COR-L47 (cell line): ENCODE measurements around the gene NR2F2.

Source experiments
- DNase-seq: peaks from one replicate; lab custom pipeline; 2025; lab: John Stamatoyannopoulos, UW

The NR2F2 gene

GRCh38 chr15:96353930-96354730 is 23.6 kb downstream of the NR2F2 start:
- DNase-seq, result no peak

- no peak for DNase-seq
These were observed 24.4 kb downstream of the NR2F2 start for GRCh38 chr15:96354731-96355567.

GRCh38 chr15:96355568-96356187 is 25.2 kb downstream of the NR2F2 start:
- no peak for DNase-seq

GRCh38 chr15:96356494-96357455 is 26.3 kb downstream of the NR2F2 start:
- peak; percentile 73 for DNase-seq

GRCh38 chr15:96358001-96358801 is 27.7 kb downstream of the NR2F2 start:
- no peak for DNase-seq

GRCh38 chr15:96358821-96359615 is 28.5 kb downstream of the NR2F2 start:
- no peak for DNase-seq

GRCh38 chr15:96359616-96360521 is 29.4 kb downstream of the NR2F2 start:
- DNase-seq, result peak; percentile 50

GRCh38 chr15:96360581-96361308 is 30.2 kb downstream of the NR2F2 start:
- no peak for DNase-seq

GRCh38 chr15:96361309-96362010 is 31.0 kb downstream of the NR2F2 start:
- DNase-seq, result no peak

- DNase-seq, result peak; percentile 71
These were observed 31.7 kb downstream of the NR2F2 start for GRCh38 chr15:96362011-96362754.

GRCh38 chr15:96362755-96363651 is 32.5 kb downstream of the NR2F2 start:
- DNase-seq, result no peak

GRCh38 chr15:96363707-96364106 is 33.2 kb downstream of the NR2F2 start:
- no peak for DNase-seq

GRCh38 chr15:96365781-96366525 is 35.5 kb downstream of the NR2F2 start:
- no peak for DNase-seq

GRCh38 chr15:96366526-96366877 is 36.0 kb downstream of the NR2F2 start:
- no peak for DNase-seq
